Measurements from ENCODE around the gene STAT3. TPM values are rescaled to one million over a fixed set of nuclear protein-coding genes. Genes with fewer than 3 reads are reported as not detected.

The STAT3 gene
- total and polyA plus RNA-seq, 9 of the 15 experiments (the other 6 are each of a cell fraction or from before 2014, with no cell fraction given) = 90.0 to 179 (median 114) TPM

GRCh38 chr17:42275527-42276358 lies 112.5 kb downstream of the STAT3 start (continued):
- TF ChIP-seq TEAD1 (CRISPR knock-in tag; IDR thresholded peaks at IDR 0.05) (no peak), BHLHE40 (IDR thresholded peaks at IDR 0.05; ENCODE audit: low read length) (peak; percentile 56; the same call in 1 of the 2 replicates), ZFX (CRISPR knock-in tag; IDR thresholded peaks at IDR 0.05) (peak; percentile 11; the same call in 1 of the 2 replicates), ZBTB7A (IDR thresholded peaks at IDR 0.05; ENCODE audit: borderline replicate concordance, control insufficient read depth, low read depth, low read length) (peak; percentile 89), RNF2 (IDR thresholded peaks at IDR 0.05) (peak; percentile 65; the same call in 1 of the 2 replicates), BRD9 (IDR thresholded peaks at IDR 0.05; ENCODE audit: low read depth, partially characterized antibody) (peak; percentile 25), ZKSCAN3 (CRISPR knock-in tag; IDR thresholded peaks at IDR 0.05) (no peak), PRPF4 (IDR thresholded peaks at IDR 0.05; ENCODE audit: insufficient read depth, low read depth, low read length, poor library complexity, severe bottlenecking) (no peak), PCBP1 (IDR thresholded peaks at IDR 0.05; ENCODE audit: low read depth, low read length, poor library complexity, severe bottlenecking) (peak; percentile 28), ZNF324 (CRISPR knock-in tag; IDR thresholded peaks at IDR 0.05) (no peak), NBN (IDR thresholded peaks at IDR 0.05; ENCODE audit: low read depth) (peak; percentile 55; the same call in 1 of the 2 replicates), TFAP4 (CRISPR knock-in tag; IDR thresholded peaks at IDR 0.05; ENCODE audit: borderline replicate concordance) (0 out of 2 replicates have a peak, but pooled peaks have one; percentile 19), ZNF449 (CRISPR knock-in tag; IDR thresholded peaks at IDR 0.05) (0 out of 2 replicates have a peak, but pooled peaks have one; percentile 35), ZNF253 (CRISPR knock-in tag; conservative IDR thresholded peaks at IDR 0.05) (0 out of 2 replicates have a peak, but pooled peaks have one; percentile 7), RBFOX2 (IDR thresholded peaks at IDR 0.05; ENCODE audit: low read depth, low read length) (peak; percentile 72), SREBF2 (CRISPR knock-in tag; IDR thresholded peaks at IDR 0.05) (no peak), NONO (IDR thresholded peaks at IDR 0.05; ENCODE audit: low read depth in 2 of 2, low read length in 1 of 2) (peak; percentile 45 to 67; a peak in 3 of 4 replicates), PHF8 (IDR thresholded peaks at IDR 0.05; ENCODE audit: borderline replicate concordance, low read length) (peak; percentile 50; the same call in 1 of the 2 replicates), MCM5 (IDR thresholded peaks at IDR 0.05; ENCODE audit: low read depth) (no peak), NFIC (IDR thresholded peaks at IDR 0.05) (peak; percentile 33; the same call in 1 of the 2 replicates), HMGN3 (IDR thresholded peaks at IDR 0.05; ENCODE audit: borderline replicate concordance, extremely low read depth, insufficient read length, low read depth, low read length) (peak; percentile 2), MAX (CRISPR knock-in tag; IDR thresholded peaks at IDR 0.05) (peak; percentile 56), PTBP1 (IDR thresholded peaks at IDR 0.05; ENCODE audit: low read depth, low read length) (no peak)
- TF ChIP-seq, protein P1, sequence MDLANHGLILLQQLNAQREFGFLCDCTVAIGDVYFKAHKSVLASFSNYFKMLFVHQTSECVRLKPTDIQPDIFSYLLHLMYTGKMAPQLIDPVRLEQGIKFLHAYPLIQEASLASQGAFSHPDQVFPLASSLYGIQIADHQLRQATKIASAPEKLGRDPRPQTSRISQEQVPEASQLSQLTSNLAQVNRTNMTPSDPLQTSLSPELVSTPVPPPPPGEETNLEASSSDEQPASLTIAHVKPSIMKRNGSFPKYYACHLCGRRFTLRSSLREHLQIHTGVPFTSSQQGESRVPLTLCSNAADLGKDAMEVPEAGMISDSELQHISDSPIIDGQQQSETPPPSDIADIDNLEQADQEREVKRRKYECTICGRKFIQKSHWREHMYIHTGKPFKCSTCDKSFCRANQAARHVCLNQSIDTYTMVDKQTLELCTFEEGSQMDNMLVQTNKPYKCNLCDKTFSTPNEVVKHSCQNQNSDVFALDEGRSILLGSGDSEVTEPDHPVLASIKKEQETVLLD (IDR thresholded peaks at IDR 0.05) = peak; percentile 68; the same call in 1 of the 2 replicates
